Activated CD4-positive, alpha-beta T cell treated with anti-CD3 and anti-CD28 coated beads, Interleukin-2, amount 10 ng/mL, durations not matched to agents 7 days and 5 days (primary cell): ENCODE data around the gene SLC25A40. TPM values are rescaled to one million over a fixed set of nuclear protein-coding genes. Genes with fewer than 3 reads are reported as not detected.
"Not testable (repeated sequence)": the region's sequence is repeated elsewhere in the genome, so short reads cannot be mapped to it uniquely, and the experiment has no call there.

Source experiments
- CTCF ChIA-PET: fragments of 350-600 bp; sonication (Branson Sonifier 250); formaldehyde crosslinking; loops from one replicate; lab custom pipeline; 2021; ENCODE audit warnings: antibody characterized with exemption; lab: Charles Lee
- POLR2A ChIA-PET: fragments of 350-600 bp; sonication (Branson Sonifier 250); formaldehyde crosslinking; loops from one replicate; lab custom pipeline; 2021; ENCODE audit warnings: antibody characterized with exemption; lab: Charles Lee
- DNase-seq: peaks from one replicate; pipeline ENCODE4 v3.0.0-alpha.2; 2020
- H3K27ac Mint-ChIP-seq: one replicate; pipeline ENCODE4 v1.8.0; 2021; ENCODE audit warnings: mild to moderate bottlenecking, moderate library complexity, mixed read lengths
- H3K27me3 Mint-ChIP-seq: one replicate; pipeline ENCODE4 v1.8.0; 2021; ENCODE audit warnings: mixed read lengths
- H3K36me3 Mint-ChIP-seq: one replicate; pipeline ENCODE4 v1.8.0; 2021; ENCODE audit warnings: low read depth, mixed read lengths
- H3K4me1 Mint-ChIP-seq: one replicate; pipeline ENCODE4 v1.8.0; 2021; ENCODE audit warnings: mixed read lengths
- H3K4me3 Mint-ChIP-seq: one replicate; pipeline ENCODE4 v1.8.0; 2021; ENCODE audit warnings: mild to moderate bottlenecking, moderate library complexity, mixed read lengths
- H3K9me3 Mint-ChIP-seq: one replicate; pipeline ENCODE4 v1.8.0; 2021; ENCODE audit warnings: mixed read lengths
- total RNA-seq, 2 experiments: library from RNA; stranded (reverse); gene quantifications; one replicate each; pipeline ENCODE4 v1.2.3, GENCODE V29; 2021

The SLC25A40 gene
- 10 to 100 TPM; 49.7 to 55.7 TPM for total RNA-seq

- H3K4me3 Mint-ChIP-seq = peak within 1 kb of the TSS; percentile 77
- ChIA-PET CTCF (interaction anchor here (0.6 to 0.7 kb wide), 2 partner anchors 34 to 531 kb away, joined by 3 to 4 read pairs; partner anchors contain the start of gene CROT), POLR2A (no interaction called here)
- H3K36me3 Mint-ChIP-seq = peaks cover 55% of the 10 kb centered on the region
- H3K27me3 Mint-ChIP-seq = no peaks in the 10 kb centered on the region
- H3K4me1 Mint-ChIP-seq = peaks cover 54% of the 10 kb centered on the region
- peaks cover 10% of the 10 kb centered on the region for H3K9me3 Mint-ChIP-seq
- peak within 1 kb of the TSS; percentile 99 for H3K27ac Mint-ChIP-seq
- peak; percentile 95 for DNase-seq
Observed at GRCh38 chr7:87876040-87876868, at the start of gene SLC25A40, which contains the start of gene DBF4. TSS of gene SLC25A40 (minus strand) at chr7:87876360. CDS start at chr7:87858727, 17,633 bp downstream. TSS of gene DBF4 (plus strand) at chr7:87876493. CDS start at chr7:87876733, 240 bp downstream.

- H3K9me3 Mint-ChIP-seq, H3K27ac Mint-ChIP-seq, H3K4me3 Mint-ChIP-seq, POLR2A ChIA-PET, H3K36me3 Mint-ChIP-seq, DNase-seq, H3K4me1 Mint-ChIP-seq, H3K27me3 Mint-ChIP-seq: not testable (repeated sequence)
- CTCF ChIA-PET = interaction anchor here (0.6 kb wide), 1 partner anchor 16 kb away, joined by 3 read pairs; no protein-coding TSS in a partner anchor
Observed at GRCh38 chr7:87922759-87923395, 46.7 kb upstream of the SLC25A40 start.

GRCh38 chr7:87920578-87920977, 44.4 kb upstream of the SLC25A40 start:
- ChIA-PET CTCF (interaction anchor here (1.0 kb wide), 1 partner anchor 13 kb away, joined by 3 read pairs; the partner anchor contains the start of gene ADAM22), POLR2A (no interaction called here)
- H3K36me3 Mint-ChIP-seq = no peaks in the 10 kb centered on the region

GRCh38 chr7:87919875-87920274, 43.7 kb upstream of the SLC25A40 start:
- CTCF ChIA-PET = no interaction called here
- H3K27me3 Mint-ChIP-seq = peaks cover 8% of the 10 kb centered on the region
- H3K4me3 Mint-ChIP-seq = no peak overlapping the region
- DNase-seq = no peak
- no peaks in the 10 kb centered on the region for H3K9me3 Mint-ChIP-seq
- no peak overlapping the region for H3K27ac Mint-ChIP-seq
- POLR2A ChIA-PET = no interaction called here
- no peaks in the 10 kb centered on the region for H3K36me3 Mint-ChIP-seq
- no peaks in the 10 kb centered on the region for H3K4me1 Mint-ChIP-seq

More at GRCh38 chr7:87920578-87920977, 44.4 kb upstream of the SLC25A40 start:
- Mint-ChIP-seq H3K9me3 (no peaks in the 10 kb centered on the region), H3K4me1 (no peaks in the 10 kb centered on the region), H3K4me3 (no peak overlapping the region), H3K27me3 (peaks cover 8% of the 10 kb centered on the region), H3K27ac (no peak overlapping the region)
- no peak for DNase-seq

- CTCF ChIA-PET = no interaction called here
- H3K4me3 Mint-ChIP-seq = no peak overlapping the region
- no peaks in the 10 kb centered on the region for H3K36me3 Mint-ChIP-seq
- H3K27me3 Mint-ChIP-seq = peaks cover 8% of the 10 kb centered on the region
- DNase-seq = no peak
- no peaks in the 10 kb centered on the region for H3K4me1 Mint-ChIP-seq
- no peak overlapping the region for H3K27ac Mint-ChIP-seq
- H3K9me3 Mint-ChIP-seq = no peaks in the 10 kb centered on the region
- POLR2A ChIA-PET = no interaction called here
Observed at GRCh38 chr7:87918740-87919139, 42.6 kb upstream of the SLC25A40 start.

GRCh38 chr7:87912121-87912520, 36.0 kb upstream of the SLC25A40 start:
- peaks cover 14% of the 10 kb centered on the region for H3K36me3 Mint-ChIP-seq
- DNase-seq = no peak
- no peak overlapping the region for H3K4me3 Mint-ChIP-seq
- no peaks in the 10 kb centered on the region for H3K4me1 Mint-ChIP-seq
- POLR2A ChIA-PET = no interaction called here
- H3K9me3 Mint-ChIP-seq = no peaks in the 10 kb centered on the region
- CTCF ChIA-PET = no interaction called here
- H3K27ac Mint-ChIP-seq = no peak overlapping the region
- H3K27me3 Mint-ChIP-seq = no peaks in the 10 kb centered on the region

- H3K27ac Mint-ChIP-seq, H3K4me1 Mint-ChIP-seq, POLR2A ChIA-PET, H3K4me3 Mint-ChIP-seq, H3K9me3 Mint-ChIP-seq, H3K27me3 Mint-ChIP-seq, CTCF ChIA-PET, DNase-seq: not testable (repeated sequence)
- peaks cover 22% of the 10 kb centered on the region for H3K36me3 Mint-ChIP-seq
Observed at GRCh38 chr7:87908814-87909213, 32.7 kb upstream of the SLC25A40 start.

- H3K27ac Mint-ChIP-seq, H3K4me1 Mint-ChIP-seq, CTCF ChIA-PET, DNase-seq, H3K9me3 Mint-ChIP-seq, H3K4me3 Mint-ChIP-seq, H3K27me3 Mint-ChIP-seq, POLR2A ChIA-PET: not testable (repeated sequence)
- H3K36me3 Mint-ChIP-seq = peaks cover 30% of the 10 kb centered on the region
Observed at GRCh38 chr7:87907136-87907906, 31.2 kb upstream of the SLC25A40 start.

GRCh38 chr7:87899255-87899654, 23.1 kb upstream of the SLC25A40 start:
- H3K36me3 Mint-ChIP-seq = peaks cover 61% of the 10 kb centered on the region
- H3K27ac Mint-ChIP-seq = no peak overlapping the region
- ChIA-PET POLR2A (interaction anchor here (0.6 kb wide), 1 partner anchor 34 kb away, joined by 3 read pairs; no protein-coding TSS in a partner anchor), CTCF (no interaction called here)
- H3K9me3 Mint-ChIP-seq = no peaks in the 10 kb centered on the region
- H3K4me3 Mint-ChIP-seq = no peak overlapping the region
- peaks cover 10% of the 10 kb centered on the region for H3K4me1 Mint-ChIP-seq
- no peaks in the 10 kb centered on the region for H3K27me3 Mint-ChIP-seq
- no peak for DNase-seq

- Mint-ChIP-seq H3K36me3 (peaks cover 55% of the 10 kb centered on the region), H3K27ac (no peak overlapping the region), H3K4me1 (peaks cover 14% of the 10 kb centered on the region), H3K27me3 (no peaks in the 10 kb centered on the region), H3K4me3 (no peak overlapping the region), H3K9me3 (no peaks in the 10 kb centered on the region)
- POLR2A ChIA-PET = no interaction called here
- CTCF ChIA-PET = interaction anchor here (0.6 kb wide), 1 partner anchor 14 kb away, joined by 3 read pairs; no protein-coding TSS in a partner anchor
- no peak for DNase-seq
Observed at GRCh38 chr7:87895363-87895762, 19.2 kb upstream of the SLC25A40 start.

GRCh38 chr7:87886875-87887274, 10.7 kb upstream of the SLC25A40 start:
- CTCF ChIA-PET = interaction anchor here (0.6 to 1.6 kb wide), 3 partner anchors 12 to 92 kb away, joined by 3 to 8 read pairs (median 3); no protein-coding TSS in a partner anchor
- Mint-ChIP-seq H3K27ac (no peak overlapping the region), H3K9me3 (no peaks in the 10 kb centered on the region), H3K27me3 (no peaks in the 10 kb centered on the region), H3K36me3 (peaks cover 48% of the 10 kb centered on the region), H3K4me3 (no peak overlapping the region), H3K4me1 (peaks cover 23% of the 10 kb centered on the region)
- POLR2A ChIA-PET = no interaction called here
- DNase-seq = no peak

- Mint-ChIP-seq H3K4me1 (peaks cover 34% of the 10 kb centered on the region), H3K4me3 (no peak overlapping the region), H3K36me3 (peaks cover 55% of the 10 kb centered on the region), H3K27ac (no peak overlapping the region), H3K9me3 (no peaks in the 10 kb centered on the region), H3K27me3 (no peaks in the 10 kb centered on the region)
- DNase-seq = no peak
- POLR2A ChIA-PET = no interaction called here
- CTCF ChIA-PET = no interaction called here
Observed at GRCh38 chr7:87885018-87885417, 8.9 kb upstream of the SLC25A40 start.
